ENCODE data around the gene MTG2.

The MTG2 gene, protein sequence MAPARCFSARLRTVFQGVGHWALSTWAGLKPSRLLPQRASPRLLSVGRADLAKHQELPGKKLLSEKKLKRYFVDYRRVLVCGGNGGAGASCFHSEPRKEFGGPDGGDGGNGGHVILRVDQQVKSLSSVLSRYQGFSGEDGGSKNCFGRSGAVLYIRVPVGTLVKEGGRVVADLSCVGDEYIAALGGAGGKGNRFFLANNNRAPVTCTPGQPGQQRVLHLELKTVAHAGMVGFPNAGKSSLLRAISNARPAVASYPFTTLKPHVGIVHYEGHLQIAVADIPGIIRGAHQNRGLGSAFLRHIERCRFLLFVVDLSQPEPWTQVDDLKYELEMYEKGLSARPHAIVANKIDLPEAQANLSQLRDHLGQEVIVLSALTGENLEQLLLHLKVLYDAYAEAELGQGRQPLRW

DNA sequence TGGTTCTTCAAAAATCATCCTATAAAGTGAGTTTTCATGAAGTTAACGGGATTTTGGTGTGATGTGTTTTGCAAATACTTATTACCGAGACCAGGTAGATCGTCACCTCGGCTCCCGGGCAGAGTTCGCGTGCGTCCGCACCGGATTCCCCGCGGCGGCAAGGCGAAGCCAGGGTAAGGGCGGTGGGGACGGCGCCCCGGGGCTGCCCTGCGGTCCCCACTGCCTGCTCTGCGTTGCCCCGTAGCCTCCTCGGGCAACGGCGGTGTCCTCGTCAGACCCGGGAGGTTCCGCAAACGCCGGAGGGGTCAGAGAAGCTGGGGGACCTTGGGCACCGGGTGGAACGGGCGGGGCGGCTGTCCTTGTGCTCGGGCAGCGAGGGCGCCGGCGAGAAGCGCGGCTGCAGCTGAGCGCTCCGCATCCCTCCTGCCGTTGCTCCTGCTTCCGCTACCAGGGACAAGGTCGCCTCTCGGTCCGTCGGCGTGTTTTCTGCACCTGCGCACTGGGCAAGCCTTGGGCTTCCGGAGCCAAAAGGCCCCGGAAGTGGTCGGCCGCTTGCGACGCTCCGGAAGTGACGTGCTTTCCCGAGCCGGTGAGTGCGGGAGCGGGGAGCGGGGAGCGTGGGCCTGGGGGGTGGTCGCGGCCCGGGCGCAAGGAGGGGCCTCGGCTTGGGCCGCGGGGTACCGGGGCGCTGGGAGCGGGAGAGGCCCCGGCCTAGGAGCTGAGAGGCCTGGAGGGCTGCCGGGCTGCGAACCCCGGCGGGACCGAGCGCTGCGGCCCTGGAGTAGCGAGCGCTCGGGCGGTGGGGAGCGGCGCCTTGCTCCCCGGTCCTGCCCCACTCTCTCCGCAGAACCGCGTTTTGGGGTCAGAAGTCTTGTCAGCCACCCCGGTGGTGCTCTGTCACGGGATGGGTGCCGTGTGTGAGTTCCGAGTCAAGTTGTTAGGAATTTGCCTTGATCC lies at the start of gene MTG2:
Gene MTG2 (plus strand): TSS at position 560 of the 957 bp plus-strand sequence. CDS start 10,393 bp downstream, outside the sequence.
- DNase-seq (ENCODE audit: low spot score), result peak; percentile 100

DNA sequence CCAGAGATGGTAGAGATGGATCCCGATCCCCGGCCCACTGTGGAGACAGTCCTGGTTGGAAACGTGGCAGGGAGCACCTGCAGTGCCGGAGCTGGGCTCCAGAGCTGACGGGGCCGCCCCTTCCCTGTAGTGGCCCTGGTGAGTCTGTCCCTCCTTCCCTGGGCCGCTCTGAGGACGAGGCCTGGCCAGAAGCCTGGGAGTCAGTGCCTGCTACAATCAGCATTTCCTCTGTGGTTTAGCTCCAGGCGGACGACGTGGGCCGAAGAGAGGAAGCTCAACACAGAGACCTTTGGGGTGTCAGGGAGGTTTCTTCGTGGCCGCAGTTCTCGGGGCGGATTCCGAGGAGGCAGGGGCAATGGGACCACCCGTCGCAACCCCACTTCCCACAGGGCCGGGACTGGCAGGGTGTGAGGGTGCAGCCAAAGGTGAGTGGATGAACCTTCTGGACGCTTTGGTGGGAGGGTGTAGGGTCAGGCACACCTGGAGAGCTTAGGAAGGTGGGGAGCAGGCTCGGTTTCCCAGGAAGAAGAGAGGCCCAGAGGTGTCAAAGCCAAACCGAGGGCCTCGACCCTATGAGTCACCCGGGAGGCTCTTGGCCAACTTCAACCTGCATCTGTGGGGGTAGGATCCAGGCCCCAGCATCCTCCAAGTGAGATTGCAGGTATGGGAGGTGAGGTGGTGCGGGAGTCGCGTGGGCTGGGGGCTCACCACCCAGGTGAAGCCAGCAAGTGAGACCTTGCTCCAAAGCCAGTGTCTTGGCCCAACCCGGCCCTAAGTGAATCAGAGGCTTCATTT lies 49.6 kb upstream of the MTG2 start:
- DNase-seq (ENCODE audit: low spot score), result no peak

DNA sequence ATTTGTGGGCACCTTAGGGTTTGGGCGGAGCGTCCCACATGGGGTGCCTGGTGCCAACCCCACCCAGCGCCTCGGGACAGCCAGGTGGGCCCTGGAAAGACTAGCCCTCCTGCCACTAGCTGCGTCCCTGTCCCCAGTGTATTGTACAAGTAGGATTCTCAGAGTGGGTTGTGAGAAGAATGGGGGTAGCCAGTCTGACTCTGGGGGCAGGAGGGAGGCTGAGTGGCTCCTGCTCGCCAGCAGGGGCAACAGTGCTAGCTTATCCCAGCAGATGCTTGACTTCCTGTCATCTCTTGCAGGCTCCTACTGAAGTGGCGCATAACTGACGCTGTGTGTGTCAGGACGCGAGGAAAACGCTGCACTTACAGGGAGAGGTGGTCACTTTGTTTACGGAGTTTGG lies 49.0 kb upstream of the MTG2 start:
- DNase-seq (ENCODE audit: low spot score), result peak; percentile 40

DNA sequence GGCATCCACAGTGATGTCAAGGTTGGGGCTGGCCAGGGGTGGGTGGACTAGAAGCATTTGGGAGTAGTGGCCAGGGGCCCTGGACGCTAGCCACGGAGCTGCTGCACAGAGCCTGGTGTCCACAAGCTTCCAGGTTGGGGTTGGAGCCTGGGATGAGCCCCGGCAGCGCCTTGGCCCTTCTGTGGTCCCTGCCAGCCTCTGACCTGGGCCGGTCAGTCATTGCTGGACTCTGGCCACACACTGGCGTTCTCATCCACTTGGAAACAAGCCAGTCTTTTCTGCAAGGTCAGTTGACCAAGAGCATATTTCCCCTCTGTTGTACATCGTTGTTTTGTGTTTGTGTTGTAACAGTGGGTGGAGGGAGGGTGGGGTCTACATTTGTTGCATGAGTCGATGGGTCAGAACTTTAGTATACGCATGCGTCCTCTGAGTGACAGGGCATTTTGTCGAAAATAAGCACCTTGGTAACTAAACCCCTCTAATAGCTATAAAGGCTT lies 48.0 kb upstream of the MTG2 start:
- no peak for DNase-seq (ENCODE audit: low spot score)

DNA sequence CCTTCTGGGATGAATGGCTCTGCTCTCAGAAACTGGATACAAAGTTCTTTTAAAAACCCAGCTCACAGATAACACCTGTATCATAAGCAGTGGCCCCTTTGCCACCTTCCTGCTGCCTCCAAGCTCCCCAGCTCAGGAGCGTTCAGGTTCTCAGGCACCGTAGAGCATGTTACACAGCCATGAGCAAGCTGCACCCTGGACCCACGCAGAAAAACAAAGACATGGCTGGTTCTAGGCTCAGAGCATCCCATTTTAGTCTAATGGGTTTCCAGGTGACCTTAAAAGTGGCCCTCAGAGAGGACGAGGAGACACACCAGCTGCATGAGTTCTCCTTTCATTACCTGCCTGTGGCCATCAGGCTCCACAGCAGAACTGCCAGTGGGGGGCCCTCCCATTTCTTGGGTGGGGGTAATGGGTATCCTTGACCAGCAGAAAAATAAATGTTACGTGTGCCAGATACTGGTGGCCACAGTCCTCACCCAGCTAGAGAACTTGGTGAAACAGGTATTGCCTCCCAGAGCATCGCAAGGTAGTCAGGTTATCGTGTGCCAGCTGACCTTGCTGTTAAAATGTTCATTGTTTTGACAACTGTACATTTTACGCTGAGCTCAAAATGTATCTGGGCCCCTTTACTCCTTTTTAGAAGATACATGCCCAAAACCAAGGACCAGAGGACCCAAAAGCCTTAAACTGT lies 47.1 kb upstream of the MTG2 start:
- no peak for DNase-seq (ENCODE audit: low spot score)

DNA sequence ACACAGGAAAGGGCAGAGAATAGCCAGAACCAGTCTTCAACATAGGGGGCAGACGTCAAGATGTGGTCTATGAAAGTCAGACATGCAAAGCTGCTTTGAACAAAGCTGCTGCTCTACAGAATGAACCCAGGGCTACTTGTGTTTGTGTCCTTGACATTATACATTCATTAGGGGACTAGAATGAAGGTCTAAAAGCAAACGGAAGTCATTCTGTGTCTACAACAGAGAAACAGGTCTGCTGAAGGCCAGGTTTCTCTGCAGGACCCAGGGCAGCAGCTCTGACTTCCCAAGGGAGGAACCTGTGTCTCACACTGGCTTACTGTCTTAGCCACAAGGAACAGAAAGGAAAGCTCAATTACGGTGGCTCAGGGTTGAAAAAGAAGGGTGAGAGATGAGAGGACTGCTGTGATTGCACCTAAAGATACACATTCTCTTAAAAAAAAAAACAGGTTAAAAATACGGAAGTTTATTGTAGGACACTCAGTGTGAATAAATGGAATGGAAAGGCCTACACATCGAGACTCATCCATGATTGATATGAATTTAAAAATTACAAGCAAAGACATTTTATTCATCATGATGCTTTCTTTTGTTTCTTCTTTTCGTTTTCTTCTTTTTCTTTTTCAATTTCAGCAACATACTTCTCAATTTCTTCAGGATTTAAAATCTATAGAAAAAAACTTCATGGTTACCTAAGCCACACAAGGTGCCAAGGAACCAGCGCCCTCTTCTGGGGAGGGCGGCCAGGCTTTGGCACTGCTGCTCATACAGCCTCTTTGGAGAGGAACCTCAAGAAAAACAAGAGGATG lies 46.3 kb upstream of the MTG2 start:
- DNase-seq (ENCODE audit: low spot score), result peak; percentile 67

DNA sequence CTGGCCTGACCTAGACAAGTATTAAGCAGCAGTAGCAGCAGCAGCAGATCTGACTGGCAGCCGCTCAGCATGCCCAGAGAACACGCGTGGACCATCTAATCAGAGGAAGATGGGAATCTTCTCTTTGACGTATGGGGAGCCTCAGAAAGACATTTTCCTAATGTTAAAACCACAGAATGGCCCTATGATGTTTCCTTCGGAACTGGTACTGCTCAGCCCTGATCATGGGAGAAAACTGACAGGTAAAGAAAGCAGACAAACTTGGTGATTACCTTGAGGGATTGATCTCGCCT lies 45.8 kb upstream of the MTG2 start:
- DNase-seq (ENCODE audit: low spot score), result no peak

DNA sequence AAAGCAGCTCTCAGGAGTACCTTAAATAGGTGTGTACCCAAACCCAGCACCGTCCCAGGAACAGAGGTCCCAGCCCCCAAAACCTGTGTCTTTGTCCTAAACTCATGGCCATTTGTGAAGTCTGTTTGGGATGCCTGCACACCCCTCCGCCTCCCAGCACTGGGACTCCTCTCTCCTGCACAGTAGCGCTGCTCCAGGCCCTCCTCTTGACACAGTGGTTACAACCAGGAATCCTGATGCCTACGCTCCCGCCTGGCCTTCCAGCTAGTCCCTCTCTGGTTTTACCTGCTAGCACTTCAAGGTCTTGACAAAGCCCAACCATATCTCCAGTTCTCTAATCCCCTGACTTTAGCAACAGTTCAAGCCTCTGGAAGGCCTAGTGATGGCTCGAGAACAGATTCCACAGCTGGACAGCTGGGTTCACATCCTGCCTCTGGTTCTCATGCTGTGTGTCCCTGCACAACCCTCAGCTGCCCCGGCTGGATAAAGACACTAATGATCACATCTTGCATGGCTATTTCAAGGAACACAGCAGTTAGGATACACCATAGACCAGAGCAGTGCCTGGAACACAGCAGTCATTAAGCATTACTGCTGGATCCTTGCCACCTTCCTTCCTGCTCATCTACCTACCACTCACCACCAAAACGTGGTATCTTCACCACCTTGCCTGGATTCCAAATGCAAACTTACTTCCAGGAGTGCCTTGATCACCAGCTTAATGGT lies 45.2 kb upstream of the MTG2 start:
- no peak for DNase-seq (ENCODE audit: low spot score)

DNA sequence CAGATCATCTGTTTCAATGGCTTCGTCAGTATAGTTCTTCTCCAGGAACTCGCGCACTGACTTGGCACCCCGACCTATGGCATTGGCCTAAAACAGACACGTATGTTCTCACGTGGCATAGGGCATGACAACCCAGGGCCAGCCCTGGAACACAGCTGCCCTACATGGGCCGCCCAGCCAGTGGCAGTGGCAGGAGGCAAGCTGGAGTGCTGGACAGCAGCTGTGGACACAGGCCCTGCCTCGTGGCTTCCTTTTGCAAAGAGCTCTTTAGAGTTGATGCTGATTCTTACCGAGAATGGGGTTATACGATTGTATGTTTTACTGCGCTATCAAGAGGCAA lies 44.7 kb upstream of the MTG2 start:
- DNase-seq (ENCODE audit: low spot score), result no peak

DNA sequence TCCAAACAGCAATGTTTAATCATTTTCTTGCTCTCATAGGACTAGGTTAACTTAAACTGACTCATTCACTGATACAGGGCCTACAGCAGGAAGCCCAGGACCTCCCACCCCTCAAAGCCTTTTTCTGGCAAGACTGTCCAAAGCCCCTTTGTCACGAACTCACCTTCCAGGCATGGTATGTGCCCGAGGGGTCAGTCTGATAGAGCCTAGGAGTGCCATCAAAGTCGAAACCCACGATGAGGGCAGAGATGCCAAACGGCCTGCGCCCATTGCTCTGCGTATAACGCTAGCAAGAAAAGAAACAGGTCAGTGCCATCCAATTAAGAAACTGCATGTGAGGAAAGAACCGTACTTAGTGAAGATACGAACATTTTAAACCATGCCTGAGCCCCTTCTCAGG lies 43.9 kb upstream of the MTG2 start:
- no peak for DNase-seq (ENCODE audit: low spot score)

DNA sequence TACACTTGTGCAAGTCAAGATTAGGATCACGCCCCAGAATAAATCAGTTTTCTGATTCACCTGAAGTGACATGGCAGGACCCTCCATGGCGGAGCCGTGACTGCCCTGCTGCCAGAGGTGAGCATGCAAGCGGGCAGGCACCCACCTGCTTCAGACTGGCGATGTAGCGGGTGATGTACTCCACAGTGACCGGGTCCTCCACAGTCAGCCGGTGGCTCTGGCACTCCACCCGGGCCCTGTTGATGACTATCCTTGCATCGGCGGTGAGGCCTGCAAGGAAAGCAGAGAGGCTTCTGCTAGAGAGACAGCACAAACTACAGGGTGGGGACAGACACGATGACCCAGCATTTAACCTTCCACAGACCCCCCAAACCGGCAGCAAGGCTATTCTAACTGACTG lies 43.2 kb upstream of the MTG2 start:
- no peak for DNase-seq (ENCODE audit: low spot score)

DNA sequence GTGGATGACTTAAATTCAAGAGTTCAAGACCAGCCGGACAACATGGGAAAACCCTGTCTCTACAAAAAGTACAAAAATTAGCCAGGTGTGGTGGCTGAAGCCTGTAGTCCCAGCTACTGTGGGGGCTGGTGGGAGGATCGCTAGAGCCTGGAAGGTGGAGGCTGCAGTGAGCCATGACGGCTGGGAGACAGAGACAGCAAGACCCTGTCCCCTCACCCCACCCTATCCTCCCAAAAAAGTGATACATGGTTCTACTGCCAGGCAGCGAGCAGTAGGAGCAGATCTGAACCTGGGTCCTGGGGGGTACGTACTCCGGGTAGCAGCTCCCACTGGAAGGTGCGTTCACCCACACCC lies 41.8 kb upstream of the MTG2 start:
- no peak for DNase-seq (ENCODE audit: low spot score)

DNA sequence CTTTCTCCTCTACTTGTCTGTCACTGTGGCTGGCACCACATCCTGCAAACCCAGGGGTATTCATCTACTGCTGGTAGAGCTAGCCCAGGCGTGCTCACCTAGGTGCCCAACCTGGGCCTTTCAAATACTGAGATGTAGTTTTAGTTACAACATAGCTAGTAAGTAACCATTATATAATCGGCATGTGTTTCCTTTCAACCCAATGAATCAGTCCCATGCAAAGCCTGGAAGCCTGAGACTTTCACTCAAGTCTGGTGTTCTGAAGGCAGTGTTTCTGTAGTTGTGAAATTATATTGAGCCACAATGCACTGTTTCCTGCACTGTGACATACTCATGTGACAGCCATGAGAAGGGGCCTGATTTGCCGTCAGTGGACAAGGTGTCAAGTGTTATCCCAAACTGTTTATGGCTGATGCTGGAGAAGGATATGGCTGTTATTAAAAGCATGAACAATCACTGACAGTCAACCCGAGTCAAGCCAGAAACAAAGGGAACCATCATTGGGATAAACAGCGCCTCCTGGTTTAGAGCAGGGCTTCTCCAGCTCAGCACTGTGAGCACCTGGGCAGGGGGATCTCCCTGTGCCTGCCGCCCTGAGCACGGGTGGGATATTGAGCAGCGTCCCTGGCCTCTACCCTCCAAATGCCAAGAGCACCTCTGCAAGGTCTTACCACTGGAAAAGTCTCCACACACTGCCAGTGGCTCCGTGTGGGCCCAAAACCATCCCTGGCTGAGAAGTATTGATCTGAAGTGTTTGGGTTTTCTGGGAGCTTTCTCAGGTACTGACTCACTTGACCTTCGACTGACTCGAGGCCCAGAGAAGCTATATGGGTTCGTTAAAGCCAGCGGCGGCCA lies 41.2 kb upstream of the MTG2 start:
- no peak for DNase-seq (ENCODE audit: low spot score)

DNA sequence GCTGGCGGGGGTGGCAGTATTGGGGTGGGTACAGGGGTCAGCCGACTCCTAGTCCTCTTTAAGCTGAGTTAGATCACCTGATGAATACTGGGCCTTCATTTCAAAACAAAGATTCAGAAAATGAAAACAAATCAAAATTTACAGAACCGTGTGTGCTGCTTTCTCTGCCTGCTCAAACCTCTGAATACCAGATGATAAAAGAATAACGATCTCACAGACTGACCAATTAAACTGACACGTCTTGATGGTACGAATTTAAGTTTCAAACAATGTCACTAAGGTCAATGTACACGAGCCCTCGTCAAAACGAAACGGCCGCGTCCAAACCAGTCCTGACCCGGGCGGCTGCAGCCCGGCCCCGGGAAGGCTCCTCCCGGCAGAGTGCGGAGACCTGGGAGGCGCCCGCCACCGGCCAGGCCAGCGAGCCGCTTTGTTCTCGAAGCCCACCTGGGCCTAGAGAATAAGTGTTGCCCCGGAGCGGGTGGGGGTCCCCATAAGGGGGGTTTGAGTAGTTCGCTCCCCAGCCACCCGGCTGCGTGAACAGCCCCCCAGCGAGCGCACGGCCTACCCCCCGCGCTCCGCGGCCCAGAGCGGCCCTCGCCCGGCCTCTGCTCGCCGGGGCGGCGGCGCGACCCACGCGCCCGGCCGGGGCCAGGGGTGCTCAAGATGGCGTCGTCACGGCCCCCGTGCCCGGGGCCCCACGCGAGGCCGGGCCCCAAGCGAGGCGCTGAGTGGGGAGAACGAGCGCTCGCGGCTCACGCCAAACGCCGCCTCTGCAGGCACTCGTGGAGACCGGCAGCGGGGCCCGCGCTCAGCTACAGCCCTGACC lies 40.4 kb upstream of the MTG2 start:
- DNase-seq (ENCODE audit: low spot score), result peak; percentile 31

DNA sequence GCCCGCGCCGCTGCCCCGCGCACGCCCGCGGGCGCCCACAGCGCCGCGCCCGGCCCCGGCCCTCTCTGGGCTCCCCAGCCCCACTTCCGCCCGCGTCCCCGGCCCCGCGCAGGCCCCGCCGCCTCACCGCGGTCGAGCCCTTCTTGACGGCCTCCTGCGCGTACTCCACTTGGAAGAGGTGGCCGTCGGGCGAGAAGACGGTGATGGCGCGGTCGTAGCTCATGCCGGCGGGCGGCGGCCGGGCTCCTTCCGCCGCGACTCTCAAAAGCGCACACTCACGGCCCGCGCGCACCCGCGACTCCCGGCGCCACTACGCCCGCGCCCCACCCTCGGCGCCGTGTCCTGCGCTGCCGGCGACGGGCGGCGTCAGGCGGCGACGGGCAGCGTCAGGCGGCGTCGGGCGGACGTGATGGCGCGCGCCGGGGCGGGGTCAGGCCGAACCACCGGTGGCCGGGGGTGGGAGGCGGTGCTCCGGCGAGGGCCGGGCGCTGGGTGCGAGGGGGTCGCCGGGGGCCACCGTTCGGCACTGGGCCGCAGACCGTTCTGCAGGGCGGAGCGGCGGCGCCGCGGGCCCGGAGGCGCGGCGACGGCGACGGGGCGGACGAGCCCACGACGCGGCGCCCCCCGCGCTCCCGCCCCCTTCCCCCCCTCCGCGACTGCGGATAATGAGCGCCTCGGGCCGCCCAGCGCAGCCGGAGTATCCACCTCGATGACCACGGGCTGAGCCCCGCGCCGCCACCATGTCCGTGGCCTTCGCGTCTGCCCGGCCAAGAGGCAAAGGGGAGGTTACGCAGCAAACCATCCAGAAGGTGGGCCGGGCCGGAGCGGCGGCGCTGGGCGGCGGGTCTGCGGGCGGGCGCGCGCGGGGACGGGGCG lies 39.5 kb upstream of the MTG2 start, which contains the start of the genes PSMA7 and SS18L1:
Gene PSMA7 (minus strand): TSS at position 314 of the 876 bp plus-strand sequence. CDS start 91 bp downstream, at position 223.
Gene SS18L1 (plus strand): TSS at position 689 of the 876 bp plus-strand sequence. CDS start 52 bp downstream, at position 741.
- peak; percentile 91 for DNase-seq (ENCODE audit: low spot score)

DNA sequence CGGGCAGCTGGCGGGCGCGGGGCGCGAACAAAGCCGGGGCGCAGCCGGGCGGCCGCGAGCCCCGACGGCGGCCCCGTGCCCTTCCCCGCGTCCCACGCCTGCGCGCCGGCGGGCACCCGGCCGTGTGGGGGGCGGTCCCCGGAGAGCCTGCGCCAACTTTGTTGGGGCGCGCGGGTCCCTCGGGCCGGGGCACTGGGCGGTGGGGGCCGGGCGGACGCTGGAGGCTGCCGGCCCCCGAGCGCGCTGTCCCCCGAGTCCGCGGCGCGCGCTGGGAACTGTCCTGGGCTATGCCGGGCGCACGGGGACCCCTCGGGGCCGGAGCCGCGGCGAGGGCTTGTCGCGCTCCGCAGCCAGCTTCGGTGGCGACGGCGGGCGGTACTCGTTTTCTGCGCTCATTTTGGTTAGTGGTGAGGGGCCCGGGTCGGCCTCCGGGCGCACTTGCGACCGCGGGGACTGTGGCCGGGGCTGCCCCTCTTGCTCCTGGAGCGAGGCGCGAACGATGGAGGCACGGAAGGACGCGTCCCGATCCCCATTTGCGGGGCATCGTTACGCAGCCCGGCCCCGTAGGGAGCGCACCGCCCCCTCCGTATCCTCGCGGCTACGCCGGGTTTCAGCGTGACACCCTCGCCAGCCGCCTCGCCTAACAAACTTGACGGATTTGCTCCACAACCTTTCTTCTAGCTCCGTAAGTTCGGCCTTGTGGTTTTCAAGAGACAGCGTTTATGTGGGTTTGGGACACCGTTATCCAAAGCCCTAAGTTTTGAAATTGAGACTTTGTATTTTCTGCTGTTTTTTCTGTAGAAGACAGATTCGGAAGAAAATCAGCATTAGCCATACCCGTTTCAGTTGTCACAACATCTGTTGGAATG lies 38.6 kb upstream of the MTG2 start:
- DNase-seq (ENCODE audit: low spot score), result peak; percentile 82

Measured in hepatic stellate cell (primary cell).